Endothelial cell of umbilical vein (primary cell): ENCODE results near the gene CNFN. TPM values are rescaled to one million over a fixed set of nuclear protein-coding genes. Genes with fewer than 3 reads are reported as not detected.

Source experiments
- BruUV-seq: library from RNA; stranded (reverse); fragments of 400-500 nt; replicated peaks from 2 replicates; lab custom pipeline; 2021; lab: Mats Ljungman, UMichigan
- CTCF ChIA-PET: fragments of 300-600, 350-600 bp; sonication (Branson Sonifier 250); formaldehyde crosslinking; loops from one replicate; lab custom pipeline; 2021; ENCODE audit warnings: antibody characterized with exemption, inconsistent platforms; lab: Charles Lee
- POLR2A ChIA-PET: fragments of 300-600, 350-600 bp; sonication (Branson Sonifier 250); formaldehyde crosslinking; loops from one replicate; lab custom pipeline; 2021; ENCODE audit warnings: antibody characterized with exemption, inconsistent platforms; lab: Charles Lee
- DNase-seq: peaks from one replicate; pipeline ENCODE4 v3.0.0-alpha.2; 2011; ENCODE audit warnings: low read depth, low spot score
- FAIRE-seq: peaks from 2 replicates; lab custom pipeline; 2011; peaks lifted over from hg19 to GRCh38; lab: Jason Lieb, UNC
- H2AFZ ChIP-seq: 2 replicates; pipeline ENCODE4 v1.6.0; 2012; ENCODE audit warnings: low read depth, low read length, control low read depth, inconsistent platforms
- H3K27ac ChIP-seq: 2 replicates; pipeline ENCODE4 v1.5.1; 2011; ENCODE audit warnings: low read depth, mild to moderate bottlenecking, control low read depth, low read length, moderate library complexity; ENCODE audit not compliant: insufficient read depth
- H3K27me3 ChIP-seq, 2 experiments: 2 replicates each; pipeline versions ENCODE4 v1.6.0 to v1.6.1; 2011; ENCODE audit warnings: low read length in 2 of 2, mixed read lengths in 1 of 2; ENCODE audit not compliant: control insufficient read depth in 2 of 2, insufficient read depth in 2 of 2
- H3K36me3 ChIP-seq, 2 experiments: 2 replicates in 1 of 2; 3 replicates in 1 of 2; pipeline ENCODE4 v1.5.1; 2011; ENCODE audit warnings: low read length in 2 of 2, mild to moderate bottlenecking in 1 of 2, moderate library complexity in 1 of 2; ENCODE audit not compliant: control insufficient read depth in 2 of 2, insufficient read depth in 2 of 2; ENCODE audit errors: extremely low read depth in 1 of 2
- H3K4me1 ChIP-seq: 3 replicates; pipeline ENCODE4 v1.5.1; 2011; ENCODE audit warnings: mild to moderate bottlenecking, low read length; ENCODE audit not compliant: control insufficient read depth, insufficient read depth; ENCODE audit errors: extremely low read depth
- H3K4me2 ChIP-seq: 2 replicates; pipeline ENCODE4 v1.6.1; 2011; ENCODE audit warnings: low read length, control low read depth, mixed read lengths; ENCODE audit not compliant: insufficient read depth
- H3K4me3 ChIP-seq, 3 experiments: fragments of 200-600 bp in 1 of 3; sonication (generic), shearing (Covaris generic) in 1 of 3; replicated peaks in 1 of 3; 2 replicates each; pipeline ENCODE4 v1.5.1; 2011 to 2016; ENCODE audit warnings: control low read depth in 3 of 3, low read length in 3 of 3, mild to moderate bottlenecking in 2 of 3, inconsistent platforms in 1 of 3, low read depth in 1 of 3, moderate library complexity in 1 of 3; ENCODE audit not compliant: insufficient read depth in 1 of 3
- H3K79me2 ChIP-seq: 2 replicates; pipeline ENCODE4 v1.6.0; 2012; ENCODE audit warnings: low read length, inconsistent platforms; ENCODE audit not compliant: control insufficient read depth, insufficient read depth
- H3K9ac ChIP-seq: replicated peaks from 2 replicates; pipeline ENCODE3; 2011; ENCODE audit warnings: low read length, control low read depth; ENCODE audit not compliant: insufficient read depth; ENCODE audit errors: extremely low read depth
- H3K9me1 ChIP-seq: replicated peaks from 3 replicates; pipeline ENCODE4 v1.6.0; 2011; ENCODE audit warnings: mild to moderate bottlenecking, low read length; ENCODE audit not compliant: control insufficient read depth, insufficient read depth; ENCODE audit errors: extremely low read depth
- H3K9me3 ChIP-seq: replicated peaks from 2 replicates; pipeline ENCODE4 v1.5.1; 2012; ENCODE audit warnings: low read length, inconsistent platforms; ENCODE audit not compliant: control insufficient read depth, insufficient read depth
- H4K20me1 ChIP-seq: replicated peaks from 2 replicates; pipeline ENCODE3; 2011; ENCODE audit warnings: mild to moderate bottlenecking, low read length; ENCODE audit not compliant: control insufficient read depth, insufficient read depth; ENCODE audit errors: extremely low read depth
- CTCF ChIP-seq, 2 donors: IDR thresholded peaks; 1 replicate in 1 of 2; 2 replicates in 1 of 2; pipeline ENCODE4 v1.5.1; 2011; ENCODE audit warnings: low read length in 2 of 2, mild to moderate bottlenecking in 2 of 2, moderate library complexity in 2 of 2, control low read depth in 1 of 2, inconsistent platforms in 1 of 2, low read depth in 1 of 2; ENCODE audit not compliant: insufficient read depth in 1 of 2; ENCODE audit errors: extremely low read depth in 1 of 2
- EZH2 ChIP-seq: IDR thresholded peaks from 2 replicates; pipeline ENCODE4 v1.6.1; 2012; ENCODE audit warnings: borderline replicate concordance, low read depth, mild to moderate bottlenecking, moderate library complexity, low read length, inconsistent platforms; ENCODE audit not compliant: severe bottlenecking
- FOS ChIP-seq: IDR thresholded peaks from 2 replicates; pipeline ENCODE4 v1.6.1; 2011; ENCODE audit warnings: mild to moderate bottlenecking, low read length, moderate library complexity, borderline replicate concordance; ENCODE audit not compliant: insufficient read depth
- JUN ChIP-seq: IDR thresholded peaks from 2 replicates; pipeline ENCODE4 v1.6.1; 2011; ENCODE audit warnings: borderline replicate concordance, low read depth; ENCODE audit not compliant: insufficient read length, insufficient read depth
- MYC ChIP-seq: IDR thresholded peaks from one replicate; pipeline ENCODE4 v1.6.1; 2011; ENCODE audit warnings: mild to moderate bottlenecking, low read depth, low read length
- POLR2A ChIP-seq: IDR thresholded peaks from 2 replicates; pipeline ENCODE4 v1.6.1; 2012; ENCODE audit warnings: low read depth, mild to moderate bottlenecking, control low read depth, low read length
- POLR2AphosphoS5 ChIP-seq: IDR thresholded peaks from 2 replicates; pipeline ENCODE4 v1.6.1; 2012; ENCODE audit warnings: low read depth, mild to moderate bottlenecking, control low read depth, low read length, moderate library complexity; ENCODE audit not compliant: insufficient read depth
- dilution Hi-C: fragments of 300-500 bp; cut with MboI; formaldehyde crosslinking; loops from one replicate; pipeline ENCODE4 v1.15.0; 2019; ENCODE audit warnings: low sequenced_read_pairs; ENCODE audit not compliant: extremely low pct_ligation_motif_present
- intact Hi-C: fragments of 100-400 bp; cut with micrococcal nuclease; formaldehyde crosslinking; loops from one replicate; pipeline ENCODE4 v1.10.0; 2022
- polyA plus RNA-seq, 4 experiments: library from polyadenylated mRNA; depleted of rRNA in 3 of 4; stranded (reverse) in 3 of 4; unstranded in 1 of 4; fragments of >200 nt; gene quantifications; 2 replicates each; pipeline versions ENCODE4 v1.2.1 to v1.2.3, GENCODE V29; 2011 to 2012; ENCODE audit warnings: missing spikeins in 1 of 4
- total RNA-seq: library from RNA; stranded (reverse); gene quantifications from 2 replicates; pipeline ENCODE4 v1.2.3, GENCODE V29; 2021

The CNFN gene
- total and polyA plus RNA-seq, 2 donors (not counting 3 experiments of a cell fraction or from before 2014, with no cell fraction given): 0.23 to 0.73 TPM

GRCh38 chr19:42392165-42392564, 2.1 kb upstream of the CNFN start:
- Histone ChIP-seq H3K27me3 (peaks cover 12 to 20% of the 10 kb centered on the region in 2 experiments), H2AFZ (no peak overlapping the region), H4K20me1 (no peaks in the 10 kb centered on the region), H3K9ac (no peak overlapping the region), H3K9me1 (no peaks in the 10 kb centered on the region), H3K36me3 (no peaks in the 10 kb centered on the region), H3K9me3 (no peaks in the 10 kb centered on the region), H3K4me2 (no peak overlapping the region), H3K4me1 (peaks cover 8% of the 10 kb centered on the region), H3K27ac (no peak overlapping the region), H3K79me2 (no peaks in the 10 kb centered on the region), H3K4me3 (no peak overlapping the region)
- CTCF ChIA-PET: interaction anchor here (1.4 kb wide), 1 partner anchor 9 kb away, joined by 5 read pairs; no protein-coding TSS in a partner anchor
- no peak for DNase-seq
- dilution Hi-C loops: no loop called here
- TF ChIP-seq MYC (no peak), POLR2A (no peak), EZH2 (no peak), FOS (no peak), CTCF (IDR thresholded peaks at IDR 0.05; ENCODE audit: extremely low read depth in 1 of 2, insufficient read depth in 1 of 2, low read depth in 1 of 2, low read length in 2 of 2) (no peak), JUN (no peak), POLR2AphosphoS5 (no peak)
- no peak for FAIRE-seq
- no TSS peak for BruUV-seq
- intact Hi-C loops: no loop called here
- POLR2A ChIA-PET: no interaction called here
